ENCODE measurements around the gene SPX. TPM values are rescaled to one million over a fixed set of nuclear protein-coding genes. Genes with fewer than 3 reads are reported as not detected.

SPX gene
- total RNA-seq, 4 donors from 2014 or later: 0.40 to 1.2 (median 0.66) TPM

- Histone ChIP-seq H3K4me1 (peaks cover 11 to 33% (median 30%) of the 10 kb centered on the region in 4 donors), H3K36me3 (no peaks in the 10 kb centered on the region), H3K4me3 (peak overlapping the region; percentile 62 to 75 (median 68)), H3K27me3 (no peaks in the 10 kb centered on the region), H3K9me3 (no peaks in the 10 kb centered on the region), H3K27ac (replicated peaks in 1 of 4) (peak overlapping the region; percentile 44 to 66 (median 64))
- under 1% methylated on average over 35 of the region's 57 CpGs for WGBS
- TF ChIP-seq POLR2AphosphoS5 (IDR thresholded peaks at IDR 0.05) (no peak), CTCF (IDR thresholded peaks at IDR 0.05) (peak in 2 of 3 experiments; percentile 4 to 16), POLR2A (IDR thresholded peaks at IDR 0.05; ENCODE audit: low read depth) (no peak), EP300 (IDR thresholded peaks at IDR 0.05) (no peak)
- DNase-seq (ENCODE audit: extremely low spot score): no peak
- intact Hi-C loops (cut with DNase I): no loop called here
Measured at GRCh38 chr12:21527451-21528180, 1.5 kb downstream of the SPX start.

- H3K4me3 ChIP-seq: no peak overlapping the region
- H3K9me3 ChIP-seq: no peaks in the 10 kb centered on the region
- peak overlapping the region; percentile 20 to 62 (median 38) for H3K27ac ChIP-seq (replicated peaks in 1 of 4)
- WGBS: 44% methylated on average over 5 of the region's 5 CpGs
- H3K4me1 ChIP-seq: peaks cover 11 to 33% (median 30%) of the 10 kb centered on the region in 4 donors
- H3K36me3 ChIP-seq: no peaks in the 10 kb centered on the region
- intact Hi-C loops (cut with DNase I): no loop called here
- DNase-seq (ENCODE audit: extremely low spot score): no peak
- TF ChIP-seq POLR2A (IDR thresholded peaks at IDR 0.05; ENCODE audit: low read depth) (no peak), POLR2AphosphoS5 (IDR thresholded peaks at IDR 0.05) (no peak), CTCF (IDR thresholded peaks at IDR 0.05) (no peak), EP300 (IDR thresholded peaks at IDR 0.05) (no peak)
- no peaks in the 10 kb centered on the region for H3K27me3 ChIP-seq
Measured at GRCh38 chr12:21528953-21529352, 2.9 kb downstream of the SPX start.

GRCh38 chr12:21529456-21529855 lies 3.4 kb downstream of the SPX start:
- 62% methylated on average over 2 of the region's 2 CpGs for WGBS
- peak overlapping the region; percentile 20 to 62 (median 38) for H3K27ac ChIP-seq (replicated peaks in 1 of 4)
- no peaks in the 10 kb centered on the region for H3K9me3 ChIP-seq
- TF ChIP-seq POLR2AphosphoS5 (IDR thresholded peaks at IDR 0.05): no peak
- TF ChIP-seq CTCF (IDR thresholded peaks at IDR 0.05): no peak
- no peak for TF ChIP-seq POLR2A (IDR thresholded peaks at IDR 0.05; ENCODE audit: low read depth)
- no peak for TF ChIP-seq EP300 (IDR thresholded peaks at IDR 0.05)
- DNase-seq (ENCODE audit: extremely low spot score): no peak
- H3K27me3 ChIP-seq: no peaks in the 10 kb centered on the region
- peaks cover 11 to 33% (median 30%) of the 10 kb centered on the region in 4 donors for H3K4me1 ChIP-seq
- no peaks in the 10 kb centered on the region for H3K36me3 ChIP-seq
- intact Hi-C loops (cut with DNase I): no loop called here
- H3K4me3 ChIP-seq: no peak overlapping the region

GRCh38 chr12:21538061-21538653 lies 12.1 kb downstream of the SPX start:
- TF ChIP-seq EP300 (IDR thresholded peaks at IDR 0.05) (no peak), CTCF (IDR thresholded peaks at IDR 0.05) (no peak), POLR2AphosphoS5 (IDR thresholded peaks at IDR 0.05) (no peak), POLR2A (IDR thresholded peaks at IDR 0.05; ENCODE audit: low read depth) (no peak)
- intact Hi-C loops (cut with DNase I): no loop called here
- Histone ChIP-seq H3K4me1 (no peaks in the 10 kb centered on the region), H3K27ac (replicated peaks in 1 of 4) (no peak overlapping the region), H3K36me3 (no peaks in the 10 kb centered on the region), H3K9me3 (no peaks in the 10 kb centered on the region), H3K4me3 (no peak overlapping the region), H3K27me3 (no peaks in the 10 kb centered on the region)
- no peak for DNase-seq (ENCODE audit: extremely low spot score)
- WGBS: 87% methylated on average over 5 of the region's 5 CpGs
